Measurements from ENCODE around the gene NAALADL2.

- no peak for TF ChIP-seq CTCF (IDR thresholded peaks at IDR 0.05)
- no peak for TF ChIP-seq SIN3A (IDR thresholded peaks at IDR 0.05; ENCODE audit: borderline replicate concordance, insufficient read depth, low read depth, low read length)
These were observed 530.4 kb downstream of the NAALADL2 start for GRCh38 chr3:175389560-175389959.
